Esophagus muscularis mucosa (tissue), 3 donors: ENCODE measurements around the gene ZNF689.

Experiments
- CTCF ChIP-seq, 3 experiments: fragments of 200-600 bp in 2 of 3; fragments of 450-650 bp in 1 of 3; sonication (generic) in 2 of 3; IDR thresholded peaks; one replicate each; pipeline ENCODE4 v1.5.1; 2017 to 2019; ENCODE audit warnings: antibody characterized with exemption in 3 of 3, mild to moderate bottlenecking in 2 of 3, moderate library complexity in 1 of 3
- POLR2A ChIP-seq: fragments of 450-650 bp; IDR thresholded peaks from one replicate; pipeline ENCODE4 v1.6.1; 2017; ENCODE audit warnings: antibody characterized with exemption, moderate library complexity, mild to moderate bottlenecking, low read depth
- POLR2AphosphoS5 ChIP-seq, 2 donors: sonication (generic); formaldehyde crosslinking; IDR thresholded peaks; one replicate each; pipeline ENCODE4 v1.6.1; 2017; ENCODE audit warnings: antibody characterized with exemption in 2 of 2

GRCh38 chr16:30570636-30571444, 39.3 kb downstream of the ZNF689 start:
- TF ChIP-seq POLR2AphosphoS5 (IDR thresholded peaks at IDR 0.05) (no peak), CTCF (IDR thresholded peaks at IDR 0.05) (no peak), POLR2A (no peak)
